GM12878 (cell line): ENCODE results near the gene LRP1. TPM values are rescaled to one million over a fixed set of nuclear protein-coding genes. Genes with fewer than 3 reads are reported as not detected.
A peak's percentile ranks its signal among the peaks of the same experiment; 100 is the strongest.

Experiments used
- CHD1 ChIP-seq: IDR thresholded peaks from 2 replicates; pipeline ENCODE4 v1.6.1; 2012; ENCODE audit warnings: low read depth, low read length, improper control_type of control experiment
- ETV6 ChIP-seq, 2 experiments: fragments of 450-650 bp in 1 of 2; IDR thresholded peaks in 1 of 2; conservative IDR thresholded peaks in 1 of 2; 2 replicates each; pipeline ENCODE4 v1.6.1; 2014; ENCODE audit warnings: antibody characterized with exemption in 1 of 2, borderline replicate concordance in 1 of 2, low read depth in 1 of 2, mild to moderate bottlenecking in 1 of 2, moderate library complexity in 1 of 2
- HCFC1 ChIP-seq: fragments of 150-350 bp; IDR thresholded peaks from 2 replicates; pipeline ENCODE4 v1.6.1; 2014; ENCODE audit warnings: low read length
- HDGF ChIP-seq: fragments of 450-650 bp; IDR thresholded peaks from 2 replicates; pipeline ENCODE4 v1.6.1; 2016; ENCODE audit warnings: antibody characterized with exemption
- IRF4 ChIP-seq: IDR thresholded peaks from 2 replicates; pipeline ENCODE4 v1.6.1; 2011; ENCODE audit warnings: low read depth, low read length
- JUND ChIP-seq: IDR thresholded peaks from 2 replicates; pipeline ENCODE4 v1.6.1; 2012; ENCODE audit warnings: low read depth, mild to moderate bottlenecking, low read length, improper control_type of control experiment, moderate library complexity
- KLF5 ChIP-seq: fragments of 450-650 bp; IDR thresholded peaks from 2 replicates; pipeline ENCODE4 v1.6.1; 2014; ENCODE audit warnings: mild to moderate bottlenecking; ENCODE audit not compliant: partially characterized antibody
- LARP7 ChIP-seq: fragments of 450-650 bp; IDR thresholded peaks from 2 replicates; pipeline ENCODE4 v1.6.1; 2017; ENCODE audit warnings: mild to moderate bottlenecking
- MYC ChIP-seq: IDR thresholded peaks from 2 replicates; pipeline ENCODE4 v1.6.1; 2011; ENCODE audit warnings: mild to moderate bottlenecking, low read length, moderate library complexity, inconsistent platforms; ENCODE audit not compliant: insufficient read depth, insufficient replicate concordance, insufficient read length, severe bottlenecking
- NR2F1 ChIP-seq: fragments of 450-650 bp; conservative IDR thresholded peaks from 2 replicates; pipeline ENCODE4 v1.6.1; 2017; ENCODE audit warnings: mild to moderate bottlenecking
- RBBP5 ChIP-seq: fragments of 200-600 bp; sonication (generic); conservative IDR thresholded peaks from 2 replicates; pipeline ENCODE4 v1.6.1; 2016
- TBL1XR1 ChIP-seq: IDR thresholded peaks from 2 replicates; pipeline ENCODE4 v1.6.1; 2012; ENCODE audit warnings: low read depth, low read length, improper control_type of control experiment
- TCF3 ChIP-seq: IDR thresholded peaks from 2 replicates; pipeline ENCODE4 v1.6.1; 2012; ENCODE audit warnings: low read depth, mild to moderate bottlenecking, low read length, borderline replicate concordance; ENCODE audit not compliant: insufficient read depth
- polyA plus RNA-seq, 11 experiments: library from polyadenylated mRNA; depleted of rRNA in 4 of 11; unstranded in 6 of 11; stranded (reverse) in 5 of 11; fragments of >200 nt; fragmentation: Nextera tagmentation in 4 of 11; fragmentation: Illumina TruSeq in 1 of 11; extraction: Ambion mirVana in 4 of 11; extraction: Trizol in 1 of 11; gene quantifications; 1 replicate in 1 of 11; 2 replicates in 10 of 11; pipeline versions ENCODE4 v1.2.1 to v1.2.3, GENCODE V29; 2011 to 2016; ENCODE audit warnings: inconsistent platforms in 2 of 11, missing spikeins in 2 of 11, low read depth in 1 of 11
- total RNA-seq, 4 experiments: library from RNA; depleted of rRNA in 3 of 4; stranded (reverse); fragments of >200 nt in 3 of 4; fragmentation: Illumina TruSeq in 1 of 4; extraction: Trizol in 1 of 4; gene quantifications; 2 replicates each; pipeline versions ENCODE4 v1.2.1 to v1.2.3, GENCODE V29; 2013 to 2021
- TF ChIP-seq, protein P1 (sequence below): fragments of 450-650 bp; IDR thresholded peaks from 2 replicates; pipeline ENCODE4 v1.6.1; 2017; ENCODE audit warnings: antibody characterized with exemption, mild to moderate bottlenecking, moderate library complexity
- TF ChIP-seq, protein P2 (sequence below): fragments of 450-650 bp; IDR thresholded peaks from 2 replicates; pipeline ENCODE4 v1.6.1; 2017; ENCODE audit warnings: mild to moderate bottlenecking, moderate library complexity
- TF ChIP-seq, protein P3 (sequence below): fragments of 450-650 bp; formaldehyde crosslinking; IDR thresholded peaks from 2 replicates; pipeline ENCODE4 v1.4.0; 2020; ENCODE audit warnings: mild to moderate bottlenecking, moderate library complexity
- TF ChIP-seq, protein P4 (sequence below): fragments of 450-650 bp; IDR thresholded peaks from 2 replicates; pipeline ENCODE4 v1.6.1; 2016; ENCODE audit warnings: mild to moderate bottlenecking

LRP1 gene
- total and polyA plus RNA-seq, 10 of the 15 experiments (the other 5 are each of a cell fraction or from before 2014, with no cell fraction given), result under 0.01 to 1.1 (median 0.20) TPM; not detected in 2

DNA sequence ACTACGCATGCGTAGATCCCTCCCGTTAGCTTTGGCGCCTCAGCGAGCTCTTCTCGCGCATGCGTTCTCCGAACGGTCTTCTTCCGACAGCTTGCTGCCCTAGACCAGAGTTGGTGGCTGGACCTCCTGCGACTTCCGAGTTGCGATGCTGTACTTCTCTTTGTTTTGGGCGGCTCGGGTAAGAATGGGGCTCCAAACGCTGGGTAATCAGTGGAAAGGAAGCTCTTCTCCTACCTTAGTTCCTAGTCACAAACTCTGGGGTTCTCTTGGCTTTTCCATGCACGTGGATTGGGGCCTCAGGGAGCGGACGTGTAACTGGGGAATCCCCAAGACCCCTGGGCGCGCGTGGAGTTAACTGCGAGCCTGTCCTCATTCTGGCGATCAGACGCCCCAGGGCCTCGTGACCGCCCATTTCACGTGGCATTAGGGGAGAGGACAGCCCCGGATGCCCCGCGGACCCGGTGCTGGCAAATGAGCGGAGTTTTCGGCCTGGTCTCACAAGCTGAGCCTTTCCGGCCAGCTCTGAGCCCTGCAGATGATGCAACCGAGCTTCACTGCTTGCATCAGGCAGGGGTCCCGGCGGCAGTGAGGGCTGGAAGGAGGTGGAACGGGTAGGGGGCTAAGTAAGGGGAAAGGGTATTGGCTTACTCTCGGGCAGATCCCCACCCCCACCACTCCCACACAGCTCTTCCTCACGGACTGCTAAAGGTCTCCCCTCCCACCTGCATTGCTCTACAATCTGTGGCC, 101.5 kb downstream of the LRP1 start, which contains the start of gene SHMT2 (continued):
- TF ChIP-seq, protein P1, sequence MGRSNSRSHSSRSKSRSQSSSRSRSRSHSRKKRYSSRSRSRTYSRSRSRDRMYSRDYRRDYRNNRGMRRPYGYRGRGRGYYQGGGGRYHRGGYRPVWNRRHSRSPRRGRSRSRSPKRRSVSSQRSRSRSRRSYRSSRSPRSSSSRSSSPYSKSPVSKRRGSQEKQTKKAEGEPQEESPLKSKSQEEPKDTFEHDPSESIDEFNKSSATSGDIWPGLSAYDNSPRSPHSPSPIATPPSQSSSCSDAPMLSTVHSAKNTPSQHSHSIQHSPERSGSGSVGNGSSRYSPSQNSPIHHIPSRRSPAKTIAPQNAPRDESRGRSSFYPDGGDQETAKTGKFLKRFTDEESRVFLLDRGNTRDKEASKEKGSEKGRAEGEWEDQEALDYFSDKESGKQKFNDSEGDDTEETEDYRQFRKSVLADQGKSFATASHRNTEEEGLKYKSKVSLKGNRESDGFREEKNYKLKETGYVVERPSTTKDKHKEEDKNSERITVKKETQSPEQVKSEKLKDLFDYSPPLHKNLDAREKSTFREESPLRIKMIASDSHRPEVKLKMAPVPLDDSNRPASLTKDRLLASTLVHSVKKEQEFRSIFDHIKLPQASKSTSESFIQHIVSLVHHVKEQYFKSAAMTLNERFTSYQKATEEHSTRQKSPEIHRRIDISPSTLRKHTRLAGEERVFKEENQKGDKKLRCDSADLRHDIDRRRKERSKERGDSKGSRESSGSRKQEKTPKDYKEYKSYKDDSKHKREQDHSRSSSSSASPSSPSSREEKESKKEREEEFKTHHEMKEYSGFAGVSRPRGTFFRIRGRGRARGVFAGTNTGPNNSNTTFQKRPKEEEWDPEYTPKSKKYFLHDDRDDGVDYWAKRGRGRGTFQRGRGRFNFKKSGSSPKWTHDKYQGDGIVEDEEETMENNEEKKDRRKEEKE, result no peak
- TF ChIP-seq KLF5 (peak; percentile 23), RBBP5 (no peak), MYC (peak; percentile 7), NR2F1 (no peak), HDGF (peak; percentile 53; the same call in 1 of the 2 replicates), LARP7 (peak; percentile 66; the same call in 1 of the 2 replicates), HCFC1 (peak; percentile 88), ETV6 (conservative IDR thresholded peaks at IDR 0.05 in 1 of 2, IDR thresholded peaks at IDR 0.05 in 1 of 2; ENCODE audit: borderline replicate concordance in 1 of 2, low read depth in 1 of 2) (no peak), CHD1 (0 out of 2 replicates have a peak, but pooled peaks have one; percentile 72), IRF4 (no peak), TBL1XR1 (no peak), JUND (no peak), TCF3 (no peak)
- TF ChIP-seq, protein P2, sequence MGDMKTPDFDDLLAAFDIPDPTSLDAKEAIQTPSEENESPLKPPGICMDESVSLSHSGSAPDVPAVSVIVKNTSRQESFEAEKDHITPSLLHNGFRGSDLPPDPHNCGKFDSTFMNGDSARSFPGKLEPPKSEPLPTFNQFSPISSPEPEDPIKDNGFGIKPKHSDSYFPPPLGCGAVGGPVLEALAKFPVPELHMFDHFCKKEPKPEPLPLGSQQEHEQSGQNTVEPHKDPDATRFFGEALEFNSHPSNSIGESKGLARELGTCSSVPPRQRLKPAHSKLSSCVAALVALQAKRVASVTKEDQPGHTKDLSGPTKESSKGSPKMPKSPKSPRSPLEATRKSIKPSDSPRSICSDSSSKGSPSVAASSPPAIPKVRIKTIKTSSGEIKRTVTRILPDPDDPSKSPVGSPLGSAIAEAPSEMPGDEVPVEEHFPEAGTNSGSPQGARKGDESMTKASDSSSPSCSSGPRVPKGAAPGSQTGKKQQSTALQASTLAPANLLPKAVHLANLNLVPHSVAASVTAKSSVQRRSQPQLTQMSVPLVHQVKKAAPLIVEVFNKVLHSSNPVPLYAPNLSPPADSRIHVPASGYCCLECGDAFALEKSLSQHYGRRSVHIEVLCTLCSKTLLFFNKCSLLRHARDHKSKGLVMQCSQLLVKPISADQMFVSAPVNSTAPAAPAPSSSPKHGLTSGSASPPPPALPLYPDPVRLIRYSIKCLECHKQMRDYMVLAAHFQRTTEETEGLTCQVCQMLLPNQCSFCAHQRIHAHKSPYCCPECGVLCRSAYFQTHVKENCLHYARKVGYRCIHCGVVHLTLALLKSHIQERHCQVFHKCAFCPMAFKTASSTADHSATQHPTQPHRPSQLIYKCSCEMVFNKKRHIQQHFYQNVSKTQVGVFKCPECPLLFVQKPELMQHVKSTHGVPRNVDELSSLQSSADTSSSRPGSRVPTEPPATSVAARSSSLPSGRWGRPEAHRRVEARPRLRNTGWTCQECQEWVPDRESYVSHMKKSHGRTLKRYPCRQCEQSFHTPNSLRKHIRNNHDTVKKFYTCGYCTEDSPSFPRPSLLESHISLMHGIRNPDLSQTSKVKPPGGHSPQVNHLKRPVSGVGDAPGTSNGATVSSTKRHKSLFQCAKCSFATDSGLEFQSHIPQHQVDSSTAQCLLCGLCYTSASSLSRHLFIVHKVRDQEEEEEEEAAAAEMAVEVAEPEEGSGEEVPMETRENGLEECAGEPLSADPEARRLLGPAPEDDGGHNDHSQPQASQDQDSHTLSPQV, result no peak
- TF ChIP-seq, protein P3, sequence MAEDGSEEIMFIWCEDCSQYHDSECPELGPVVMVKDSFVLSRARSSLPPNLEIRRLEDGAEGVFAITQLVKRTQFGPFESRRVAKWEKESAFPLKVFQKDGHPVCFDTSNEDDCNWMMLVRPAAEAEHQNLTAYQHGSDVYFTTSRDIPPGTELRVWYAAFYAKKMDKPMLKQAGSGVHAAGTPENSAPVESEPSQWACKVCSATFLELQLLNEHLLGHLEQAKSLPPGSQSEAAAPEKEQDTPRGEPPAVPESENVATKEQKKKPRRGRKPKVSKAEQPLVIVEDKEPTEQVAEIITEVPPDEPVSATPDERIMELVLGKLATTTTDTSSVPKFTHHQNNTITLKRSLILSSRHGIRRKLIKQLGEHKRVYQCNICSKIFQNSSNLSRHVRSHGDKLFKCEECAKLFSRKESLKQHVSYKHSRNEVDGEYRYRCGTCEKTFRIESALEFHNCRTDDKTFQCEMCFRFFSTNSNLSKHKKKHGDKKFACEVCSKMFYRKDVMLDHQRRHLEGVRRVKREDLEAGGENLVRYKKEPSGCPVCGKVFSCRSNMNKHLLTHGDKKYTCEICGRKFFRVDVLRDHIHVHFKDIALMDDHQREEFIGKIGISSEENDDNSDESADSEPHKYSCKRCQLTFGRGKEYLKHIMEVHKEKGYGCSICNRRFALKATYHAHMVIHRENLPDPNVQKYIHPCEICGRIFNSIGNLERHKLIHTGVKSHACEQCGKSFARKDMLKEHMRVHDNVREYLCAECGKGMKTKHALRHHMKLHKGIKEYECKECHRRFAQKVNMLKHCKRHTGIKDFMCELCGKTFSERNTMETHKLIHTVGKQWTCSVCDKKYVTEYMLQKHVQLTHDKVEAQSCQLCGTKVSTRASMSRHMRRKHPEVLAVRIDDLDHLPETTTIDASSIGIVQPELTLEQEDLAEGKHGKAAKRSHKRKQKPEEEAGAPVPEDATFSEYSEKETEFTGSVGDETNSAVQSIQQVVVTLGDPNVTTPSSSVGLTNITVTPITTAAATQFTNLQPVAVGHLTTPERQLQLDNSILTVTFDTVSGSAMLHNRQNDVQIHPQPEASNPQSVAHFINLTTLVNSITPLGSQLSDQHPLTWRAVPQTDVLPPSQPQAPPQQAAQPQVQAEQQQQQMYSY (CRISPR knock-in tag), result no peak
- TF ChIP-seq, protein P4, sequence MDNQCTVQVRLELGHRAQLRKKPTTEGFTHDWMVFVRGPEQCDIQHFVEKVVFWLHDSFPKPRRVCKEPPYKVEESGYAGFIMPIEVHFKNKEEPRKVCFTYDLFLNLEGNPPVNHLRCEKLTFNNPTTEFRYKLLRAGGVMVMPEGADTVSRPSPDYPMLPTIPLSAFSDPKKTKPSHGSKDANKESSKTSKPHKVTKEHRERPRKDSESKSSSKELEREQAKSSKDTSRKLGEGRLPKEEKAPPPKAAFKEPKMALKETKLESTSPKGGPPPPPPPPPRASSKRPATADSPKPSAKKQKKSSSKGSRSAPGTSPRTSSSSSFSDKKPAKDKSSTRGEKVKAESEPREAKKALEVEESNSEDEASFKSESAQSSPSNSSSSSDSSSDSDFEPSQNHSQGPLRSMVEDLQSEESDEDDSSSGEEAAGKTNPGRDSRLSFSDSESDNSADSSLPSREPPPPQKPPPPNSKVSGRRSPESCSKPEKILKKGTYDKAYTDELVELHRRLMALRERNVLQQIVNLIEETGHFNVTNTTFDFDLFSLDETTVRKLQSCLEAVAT, result peak; percentile 60; the same call in 1 of the 2 replicates
